Measurements from ENCODE around the gene SMC1B. TPM values are rescaled to one million over a fixed set of nuclear protein-coding genes. Genes with fewer than 3 reads are reported as not detected.

SMC1B gene
- total RNA-seq, 1 donor from 2014 or later: 0.13 TPM

GRCh38 chr22:45310977-45311531, 102.3 kb downstream of the SMC1B start:
- ChIA-PET POLR2A (interaction anchor here (0.9 to 2.7 kb wide), 4 partner anchors 10 to 27 kb away, joined by 3 to 8 read pairs (median 4); partner anchors contain the start of gene UPK3A), CTCF (no interaction called here)
- ATAC-seq (ENCODE audit: low read depth) (no peak), DNase-seq (no peak)
- H3K27ac Mint-ChIP-seq: peak overlapping the region; percentile 47
- peaks cover 47% of the 10 kb centered on the region for H3K4me1 Mint-ChIP-seq
- H3K36me3 Mint-ChIP-seq (ENCODE audit: low read depth): peaks cover 9% of the 10 kb centered on the region
- no peak for TF ChIP-seq CTCF (IDR thresholded peaks at IDR 0.05)
- no peaks in the 10 kb centered on the region for H3K9me3 Mint-ChIP-seq
- intact Hi-C loops (cut with micrococcal nuclease): no loop called here
- H3K4me3 Mint-ChIP-seq: peak overlapping the region; percentile 85
- H3K27me3 Mint-ChIP-seq: no peaks in the 10 kb centered on the region

DNA sequence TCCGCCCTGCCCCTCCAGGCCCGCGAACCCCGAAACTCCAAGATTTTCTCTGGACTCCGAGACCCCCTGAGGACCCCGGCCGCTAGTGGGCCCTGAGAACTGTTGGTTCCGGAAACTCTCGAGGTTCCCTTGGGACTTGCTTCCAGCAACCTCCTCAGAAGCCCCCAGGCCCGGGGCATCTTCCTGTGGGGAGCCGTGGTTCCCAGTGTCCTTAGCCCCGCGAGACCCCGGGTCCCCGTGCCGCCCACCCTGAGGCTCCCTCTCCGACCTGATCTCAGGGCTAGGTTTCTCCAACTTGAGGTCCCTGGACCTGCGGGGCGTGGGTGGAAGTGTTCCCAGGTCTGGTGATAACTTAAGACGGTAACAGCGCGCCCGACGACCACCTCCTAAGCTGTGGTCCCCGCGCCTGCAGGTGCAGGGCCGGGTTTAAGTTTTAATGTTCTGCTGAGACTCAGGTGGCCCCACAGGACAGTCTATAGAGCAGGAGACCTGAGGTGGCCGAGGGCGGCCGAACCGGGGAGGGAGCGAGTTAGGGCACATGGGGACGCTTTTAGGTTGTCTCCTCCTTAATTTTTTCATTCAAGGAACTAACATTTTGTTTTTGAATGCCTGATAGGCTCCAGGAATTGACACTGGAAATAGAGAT, 102.9 kb downstream of the SMC1B start:
- Mint-ChIP-seq H3K9me3 (no peaks in the 10 kb centered on the region), H3K4me3 (peak overlapping the region; percentile 85), H3K4me1 (peaks cover 43% of the 10 kb centered on the region), H3K36me3 (ENCODE audit: low read depth) (peaks cover 9% of the 10 kb centered on the region), H3K27me3 (no peaks in the 10 kb centered on the region), H3K27ac (peak overlapping the region; percentile 63)
- no peak for ATAC-seq (ENCODE audit: low read depth)
- no peak for DNase-seq
- TF ChIP-seq CTCF (IDR thresholded peaks at IDR 0.05): no peak
- POLR2A ChIA-PET: interaction anchor here (0.6 to 2.9 kb wide), 8 partner anchors 10 to 91 kb away, joined by 3 to 20 read pairs (median 4); partner anchors contain the start of gene UPK3A
- intact Hi-C loops (cut with micrococcal nuclease): no loop called here
- CTCF ChIA-PET: no interaction called here

DNA sequence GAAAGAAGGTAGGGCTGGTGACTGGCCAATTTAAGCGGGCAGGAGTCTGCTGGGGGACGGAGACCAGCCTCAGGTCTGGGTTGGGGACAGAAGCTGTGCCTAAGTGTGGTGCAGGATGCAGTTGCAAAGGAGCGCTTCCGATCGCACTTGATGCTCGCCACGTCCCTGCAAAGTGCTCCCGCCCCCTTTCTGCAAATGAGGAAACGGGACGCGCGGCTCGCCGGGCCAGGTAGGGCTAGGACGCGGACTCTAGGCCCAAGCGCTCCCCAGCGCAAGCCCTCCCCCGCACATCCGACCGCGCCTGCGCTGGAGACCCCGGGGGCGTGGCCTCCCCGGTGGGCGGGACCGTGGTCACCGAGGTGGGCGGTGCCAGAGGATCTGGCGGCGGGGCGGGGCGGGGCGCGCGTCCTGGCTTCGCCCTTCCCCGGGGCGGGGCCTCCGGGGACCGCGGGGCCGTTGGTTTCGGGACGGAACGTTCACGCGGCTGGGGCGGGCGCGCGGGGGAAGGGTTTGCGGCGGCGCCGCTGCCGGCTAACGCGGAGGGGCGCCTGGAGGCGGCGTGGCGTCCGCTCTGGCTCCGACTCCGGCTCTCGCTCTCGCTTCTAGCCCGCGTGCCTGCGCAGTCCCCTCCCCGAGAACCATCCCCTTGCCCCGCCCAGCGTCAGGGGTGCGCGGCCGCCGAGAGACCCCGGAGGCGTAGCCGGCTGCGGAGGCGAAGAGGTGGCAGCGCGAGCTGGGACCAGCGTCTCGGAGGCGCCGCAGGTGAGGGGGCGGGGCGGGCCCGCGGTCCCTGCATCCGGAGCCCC, 103.8 kb downstream of the SMC1B start, which contains the start of gene FAM118A:
Gene FAM118A, plus strand, starts transcription at position 513 of the 806 bp plus-strand sequence. CDS start 12,446 bp downstream, outside the sequence.
- Mint-ChIP-seq H3K27ac (peak within 1 kb of the TSS; percentile 90), H3K4me1 (peaks cover 36% of the 10 kb centered on the region), H3K36me3 (ENCODE audit: low read depth) (peaks cover 9% of the 10 kb centered on the region), H3K9me3 (no peaks in the 10 kb centered on the region), H3K27me3 (no peaks in the 10 kb centered on the region), H3K4me3 (peak within 1 kb of the TSS; percentile 85)
- DNase-seq (peak; percentile 100), ATAC-seq (ENCODE audit: low read depth) (peak; percentile 86)
- intact Hi-C loops (cut with micrococcal nuclease): loop anchor here (1.0 to 5.0 kb wide), 7 partner anchors 9 to 147 kb away; partner anchors contain the start of genes KIAA0930, NUP50, RIBC2 and SMC1B
- no peak for TF ChIP-seq CTCF (IDR thresholded peaks at IDR 0.05)
- POLR2A ChIA-PET: interaction anchor here (0.6 to 2.9 kb wide), 11 partner anchors 10 to 349 kb away, joined by 3 to 20 read pairs (median 4); partner anchors contain the start of gene UPK3A
- CTCF ChIA-PET: no interaction called here

- ChIA-PET CTCF (no interaction called here), POLR2A (interaction anchor here (0.6 to 2.9 kb wide), 8 partner anchors 9 to 348 kb away, joined by 3 to 20 read pairs (median 6); partner anchors contain the start of gene UPK3A)
- peaks cover 9% of the 10 kb centered on the region for H3K36me3 Mint-ChIP-seq (ENCODE audit: low read depth)
- H3K4me1 Mint-ChIP-seq: peaks cover 30% of the 10 kb centered on the region
- peak overlapping the region; percentile 85 for H3K4me3 Mint-ChIP-seq
- intact Hi-C loops (cut with micrococcal nuclease): loop anchor here (1.0 to 5.0 kb wide), 7 partner anchors 9 to 147 kb away; partner anchors contain the start of genes KIAA0930, NUP50, RIBC2 and SMC1B
- DNase-seq: no peak
- H3K27ac Mint-ChIP-seq: peak overlapping the region; percentile 90
- no peak for TF ChIP-seq CTCF (IDR thresholded peaks at IDR 0.05)
- H3K9me3 Mint-ChIP-seq: no peaks in the 10 kb centered on the region
- ATAC-seq (ENCODE audit: low read depth): no peak
- H3K27me3 Mint-ChIP-seq: no peaks in the 10 kb centered on the region
Measured at GRCh38 chr22:45308957-45309421, 104.4 kb downstream of the SMC1B start.
